ENCODE measurements around the gene EPB41L5.

GRCh38 chr2:120177001-120177621 lies 164.2 kb downstream of the EPB41L5 start:
- TF ChIP-seq CTCF (IDR thresholded peaks at IDR 0.05) (no peak), ATF1 (CRISPR knock-in tag; IDR thresholded peaks at IDR 0.05) (no peak), NFE2L1 (CRISPR knock-in tag; IDR thresholded peaks at IDR 0.05) (no peak), FOXP4 (CRISPR knock-in tag; IDR thresholded peaks at IDR 0.05) (no peak), ZNF121 (CRISPR knock-in tag; IDR thresholded peaks at IDR 0.05) (no peak), ZBTB43 (CRISPR knock-in tag; IDR thresholded peaks at IDR 0.05) (no peak), ATF2 (CRISPR knock-in tag; IDR thresholded peaks at IDR 0.05; ENCODE audit: borderline replicate concordance, low read depth) (no peak), HMGXB4 (CRISPR knock-in tag; IDR thresholded peaks at IDR 0.05) (no peak), CBFB (CRISPR knock-in tag; IDR thresholded peaks at IDR 0.05; ENCODE audit: low read depth) (no peak)
